ENCODE measurements around the gene NKAPL. TPM values are rescaled to one million over a fixed set of nuclear protein-coding genes. Genes with fewer than 3 reads are reported as not detected.

The NKAPL gene
- total and polyA plus RNA-seq, 10 of the 15 experiments (the other 5 are each of a cell fraction or from before 2014, with no cell fraction given): 0.10 to 0.48 (median 0.19) TPM; not detected in 1

GRCh38 chr6:28252009-28252975 lies 6.8 kb upstream of the NKAPL start, which contains the start of gene ZKSCAN4 (continued):
- TF ChIP-seq BCLAF1 (IDR thresholded peaks at IDR 0.05) (no peak), ZBED1 (IDR thresholded peaks at IDR 0.05; ENCODE audit: borderline replicate concordance) (0 out of 2 replicates have a peak, but pooled peaks have one; percentile 37), SIX5 (IDR thresholded peaks at IDR 0.05; ENCODE audit: low read depth, low read length, severe bottlenecking) (peak; percentile 25), CREB1 (IDR thresholded peaks at IDR 0.05; ENCODE audit: low read depth) (peak; percentile 46; the same call in 1 of the 2 replicates), CBX5 (IDR thresholded peaks at IDR 0.05; ENCODE audit: low read depth) (peak; percentile 44; the same call in 1 of the 2 replicates), RB1 (IDR thresholded peaks at IDR 0.05; ENCODE audit: borderline replicate concordance) (peak; percentile 60; the same call in 1 of the 2 replicates), USF2 (IDR thresholded peaks at IDR 0.05; ENCODE audit: borderline replicate concordance, low read depth, low read length) (no peak), ZNF24 (IDR thresholded peaks at IDR 0.05) (peak; percentile 58; the same call in 1 of the 2 replicates)
